ENCODE results near the gene FER.

FER gene

GRCh38 chr5:109215040-109215439 is 467.3 kb downstream of the FER start:
- no peak overlapping the region for H3K4me3 ChIP-seq (ENCODE audit: insufficient read depth, low read depth, low read length)
- no peaks in the 10 kb centered on the region for H3K36me3 ChIP-seq (ENCODE audit: control insufficient read depth, insufficient read depth, low read length)
- no peaks in the 10 kb centered on the region for H3K4me1 ChIP-seq (ENCODE audit: control insufficient read depth, insufficient read depth, low read length)
- no peaks in the 10 kb centered on the region for H3K27me3 ChIP-seq (ENCODE audit: control insufficient read depth, insufficient read depth, low read length, poor library complexity, severe bottlenecking)
- H3K9me3 ChIP-seq (ENCODE audit: control insufficient read depth, low read length): peaks cover 3% of the 10 kb centered on the region
- no peak overlapping the region for H3K27ac ChIP-seq (ENCODE audit: insufficient read depth, low read depth, low read length, poor library complexity, severe bottlenecking)
- 94 to 98% methylated on average over 3 of the region's 3 CpGs for WGBS, 2 experiments

GRCh38 chr5:109218818-109219217 is 471.1 kb downstream of the FER start:
- Histone ChIP-seq H3K27me3 (ENCODE audit: control insufficient read depth, insufficient read depth, low read length, poor library complexity, severe bottlenecking) (no peaks in the 10 kb centered on the region), H3K36me3 (ENCODE audit: control insufficient read depth, insufficient read depth, low read length) (no peaks in the 10 kb centered on the region), H3K27ac (ENCODE audit: insufficient read depth, low read depth, low read length, poor library complexity, severe bottlenecking) (no peak overlapping the region), H3K9me3 (ENCODE audit: control insufficient read depth, low read length) (peaks cover 3% of the 10 kb centered on the region), H3K4me1 (ENCODE audit: control insufficient read depth, insufficient read depth, low read length) (peaks cover 5% of the 10 kb centered on the region), H3K4me3 (ENCODE audit: insufficient read depth, low read depth, low read length) (no peak overlapping the region)
- WGBS, 2 experiments: 95 to 97% methylated on average over 4 of the region's 4 CpGs

DNA sequence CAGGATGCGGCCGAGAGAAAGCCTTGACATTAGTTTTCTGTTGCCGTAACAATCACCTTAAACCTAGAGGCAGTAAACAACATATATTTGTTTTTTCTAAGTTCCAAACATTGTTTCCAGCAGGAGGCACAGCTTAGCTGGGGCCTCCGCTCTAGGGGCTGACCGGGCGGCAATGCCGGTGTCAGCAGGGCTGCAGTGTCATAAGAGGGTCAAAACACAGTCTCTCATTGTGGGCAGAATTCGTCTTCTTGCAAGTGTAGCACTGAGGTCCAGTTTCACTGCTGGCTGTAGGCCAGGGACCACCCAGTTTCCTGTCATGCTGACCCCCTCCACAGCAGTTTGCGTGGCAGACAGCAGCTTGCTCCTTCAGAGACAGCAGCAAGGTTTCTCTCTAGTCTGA is 475.8 kb downstream of the FER start:
- WGBS, 2 experiments: 63 to 73% methylated on average over 9 of the region's 9 CpGs
- Histone ChIP-seq H3K27ac (ENCODE audit: insufficient read depth, low read depth, low read length, poor library complexity, severe bottlenecking) (no peak overlapping the region), H3K27me3 (ENCODE audit: control insufficient read depth, insufficient read depth, low read length, poor library complexity, severe bottlenecking) (no peaks in the 10 kb centered on the region), H3K4me1 (ENCODE audit: control insufficient read depth, insufficient read depth, low read length) (peaks cover 7% of the 10 kb centered on the region), H3K9me3 (ENCODE audit: control insufficient read depth, low read length) (no peaks in the 10 kb centered on the region), H3K36me3 (ENCODE audit: control insufficient read depth, insufficient read depth, low read length) (no peaks in the 10 kb centered on the region), H3K4me3 (ENCODE audit: insufficient read depth, low read depth, low read length) (no peak overlapping the region)

DNA sequence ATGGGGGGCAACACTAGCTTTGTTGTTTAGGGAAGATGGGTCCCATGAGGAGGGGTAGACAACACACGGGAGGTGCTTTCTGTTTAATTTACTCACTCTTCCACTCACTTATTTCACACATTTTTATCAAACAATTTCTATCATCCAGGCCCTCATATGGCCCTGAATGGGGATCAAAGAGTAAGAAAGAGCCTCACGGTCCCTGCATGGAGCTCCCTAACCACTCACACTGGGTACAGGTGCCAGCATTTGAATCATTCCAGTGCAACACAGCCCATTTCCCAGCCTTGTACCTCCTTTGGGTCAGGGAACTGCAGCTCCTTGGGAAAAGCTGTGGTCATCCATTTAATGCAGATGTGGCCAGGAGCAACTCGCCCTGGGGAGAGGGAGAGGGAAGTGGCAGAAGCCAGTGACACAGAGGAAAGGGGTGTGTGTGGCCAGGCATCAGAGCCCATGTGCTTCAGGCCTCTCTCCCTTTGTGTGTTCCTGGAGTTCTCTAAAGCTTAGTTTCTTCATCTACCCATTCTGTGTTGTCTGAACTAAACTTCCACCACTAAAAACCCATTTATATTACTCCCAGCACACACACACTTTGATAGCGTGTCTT is 476.7 kb downstream of the FER start:
- 93% methylated on average over 4 of the region's 4 CpGs for WGBS, 2 experiments
- no peaks in the 10 kb centered on the region for H3K9me3 ChIP-seq (ENCODE audit: control insufficient read depth, low read length)
- no peaks in the 10 kb centered on the region for H3K36me3 ChIP-seq (ENCODE audit: control insufficient read depth, insufficient read depth, low read length)

DNA sequence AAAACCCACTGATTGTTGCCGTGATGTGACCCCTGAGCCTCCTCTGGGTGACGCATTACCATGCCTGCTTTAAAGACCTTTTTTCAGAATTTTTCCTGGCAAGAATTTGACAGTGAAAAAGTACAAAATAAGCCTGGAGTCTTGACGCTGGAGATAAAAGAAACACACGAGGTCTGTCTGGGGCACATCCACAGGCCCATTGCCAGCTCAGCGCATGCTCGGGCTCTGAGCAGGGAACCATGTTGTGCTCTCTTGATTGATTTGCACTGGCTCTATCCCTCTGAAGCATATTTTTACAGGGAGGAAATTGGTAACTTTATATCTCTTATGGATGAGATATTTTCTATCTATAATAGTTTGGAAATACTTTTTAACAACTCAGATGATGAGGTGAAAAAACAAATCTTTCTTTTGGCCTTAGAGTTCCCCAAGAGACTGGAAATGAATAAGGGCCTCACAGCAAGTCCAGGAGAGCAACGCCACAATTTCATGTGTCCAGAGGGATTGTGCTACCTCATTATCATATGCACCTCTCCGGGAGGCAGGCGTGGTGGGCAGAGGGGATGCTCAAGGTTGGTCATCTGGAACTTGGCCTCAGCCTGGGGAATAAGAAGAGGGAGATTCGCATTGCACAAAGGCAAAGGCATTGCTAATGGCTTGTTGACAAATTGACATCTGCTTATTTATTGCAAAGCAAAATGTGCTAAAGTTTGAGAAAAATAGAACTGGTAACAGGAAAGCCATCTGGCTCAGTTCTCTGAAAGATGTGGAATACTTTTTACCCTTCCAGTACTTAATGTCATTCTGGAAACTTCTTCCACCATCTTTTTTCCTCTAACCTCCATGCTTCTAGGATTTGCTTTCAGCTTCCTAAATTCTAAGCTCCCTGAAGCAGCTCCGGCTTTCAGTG is 478.3 kb downstream of the FER start:
- no peaks in the 10 kb centered on the region for H3K36me3 ChIP-seq (ENCODE audit: control insufficient read depth, insufficient read depth, low read length)
- 89 to 91% methylated on average over 11 of the region's 11 CpGs for WGBS, 2 experiments
- no peaks in the 10 kb centered on the region for H3K9me3 ChIP-seq (ENCODE audit: control insufficient read depth, low read length)
- H3K4me1 ChIP-seq (ENCODE audit: control insufficient read depth, insufficient read depth, low read length): peaks cover 7% of the 10 kb centered on the region
- H3K4me3 ChIP-seq (ENCODE audit: insufficient read depth, low read depth, low read length): no peak overlapping the region
- H3K27ac ChIP-seq (ENCODE audit: insufficient read depth, low read depth, low read length, poor library complexity, severe bottlenecking): no peak overlapping the region
- H3K27me3 ChIP-seq (ENCODE audit: control insufficient read depth, insufficient read depth, low read length, poor library complexity, severe bottlenecking): no peaks in the 10 kb centered on the region

More for the DNA sequence above, 476.7 kb downstream of the FER start:
- H3K27me3 ChIP-seq (ENCODE audit: control insufficient read depth, insufficient read depth, low read length, poor library complexity, severe bottlenecking): no peaks in the 10 kb centered on the region
- no peak overlapping the region for H3K27ac ChIP-seq (ENCODE audit: insufficient read depth, low read depth, low read length, poor library complexity, severe bottlenecking)
- H3K4me1 ChIP-seq (ENCODE audit: control insufficient read depth, insufficient read depth, low read length): peaks cover 7% of the 10 kb centered on the region
- no peak overlapping the region for H3K4me3 ChIP-seq (ENCODE audit: insufficient read depth, low read depth, low read length)

DNA sequence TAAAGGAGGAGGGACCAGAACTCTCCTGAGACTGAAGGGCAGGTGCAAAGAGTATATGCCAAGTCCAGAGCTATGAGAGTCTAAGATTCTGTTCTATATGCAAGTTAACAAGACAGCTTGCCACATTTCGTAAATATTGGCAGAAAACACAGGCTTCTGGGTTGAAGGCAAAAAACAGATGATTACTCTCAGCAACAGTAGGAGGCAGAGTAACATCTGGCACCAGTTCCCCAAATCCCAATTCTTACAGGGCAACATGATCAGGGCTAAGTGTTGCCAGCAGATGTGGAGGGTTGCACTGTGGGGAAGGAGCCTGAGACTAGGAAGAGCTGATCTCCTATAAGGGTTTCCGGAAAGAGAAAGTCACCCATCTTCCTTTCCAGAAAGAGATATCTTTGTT is 482.7 kb downstream of the FER start:
- no peaks in the 10 kb centered on the region for H3K27me3 ChIP-seq (ENCODE audit: control insufficient read depth, insufficient read depth, low read length, poor library complexity, severe bottlenecking)
- no peak overlapping the region for H3K4me3 ChIP-seq (ENCODE audit: insufficient read depth, low read depth, low read length)
- H3K4me1 ChIP-seq (ENCODE audit: control insufficient read depth, insufficient read depth, low read length): no peaks in the 10 kb centered on the region
- no peak overlapping the region for H3K27ac ChIP-seq (ENCODE audit: insufficient read depth, low read depth, low read length, poor library complexity, severe bottlenecking)
- no peaks in the 10 kb centered on the region for H3K36me3 ChIP-seq (ENCODE audit: control insufficient read depth, insufficient read depth, low read length)
- 96% methylated on average over 2 of the region's 2 CpGs for WGBS, 2 experiments
- no peaks in the 10 kb centered on the region for H3K9me3 ChIP-seq (ENCODE audit: control insufficient read depth, low read length)

GRCh38 chr5:109231331-109231730 is 483.6 kb downstream of the FER start:
- Histone ChIP-seq H3K27ac (ENCODE audit: insufficient read depth, low read depth, low read length, poor library complexity, severe bottlenecking) (no peak overlapping the region), H3K36me3 (ENCODE audit: control insufficient read depth, insufficient read depth, low read length) (no peaks in the 10 kb centered on the region)
- 95 to 96% methylated on average over 2 of the region's 2 CpGs for WGBS, 2 experiments

GRCh38 chr5:109234381-109234780 is 486.7 kb downstream of the FER start:
- no peak overlapping the region for H3K27ac ChIP-seq (ENCODE audit: insufficient read depth, low read depth, low read length, poor library complexity, severe bottlenecking)
- H3K36me3 ChIP-seq (ENCODE audit: control insufficient read depth, insufficient read depth, low read length): no peaks in the 10 kb centered on the region
- no peaks in the 10 kb centered on the region for H3K27me3 ChIP-seq (ENCODE audit: control insufficient read depth, insufficient read depth, low read length, poor library complexity, severe bottlenecking)
- H3K4me3 ChIP-seq (ENCODE audit: insufficient read depth, low read depth, low read length): no peak overlapping the region
- H3K4me1 ChIP-seq (ENCODE audit: control insufficient read depth, insufficient read depth, low read length): no peaks in the 10 kb centered on the region
- no peaks in the 10 kb centered on the region for H3K9me3 ChIP-seq (ENCODE audit: control insufficient read depth, low read length)
- WGBS, 2 experiments: 90 to 94% methylated on average over 4 of the region's 4 CpGs

More at GRCh38 chr5:109231331-109231730, 483.6 kb downstream of the FER start:
- no peaks in the 10 kb centered on the region for H3K4me1 ChIP-seq (ENCODE audit: control insufficient read depth, insufficient read depth, low read length)
- H3K27me3 ChIP-seq (ENCODE audit: control insufficient read depth, insufficient read depth, low read length, poor library complexity, severe bottlenecking): no peaks in the 10 kb centered on the region
- H3K9me3 ChIP-seq (ENCODE audit: control insufficient read depth, low read length): no peaks in the 10 kb centered on the region
- H3K4me3 ChIP-seq (ENCODE audit: insufficient read depth, low read depth, low read length): no peak overlapping the region

DNA sequence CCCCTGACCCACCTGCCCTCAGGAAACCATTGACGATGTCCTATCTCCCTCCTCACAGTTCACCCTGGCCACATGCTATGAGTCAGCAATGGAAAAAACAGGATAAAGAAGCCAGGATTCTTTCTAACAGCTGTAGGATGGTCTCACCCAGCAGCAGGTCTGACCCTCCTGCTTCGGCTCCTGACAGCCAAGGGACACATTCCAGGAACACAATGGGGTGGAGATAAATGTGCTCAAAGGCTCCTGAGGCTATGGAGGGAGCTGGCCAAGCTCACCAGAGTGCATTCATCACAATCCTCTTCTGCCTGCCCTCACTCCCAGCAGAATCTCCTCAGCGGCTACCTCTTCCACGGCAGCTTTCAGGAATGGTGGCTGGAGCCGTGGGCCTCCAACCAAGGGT is 491.8 kb downstream of the FER start:
- WGBS, 2 experiments: 78 to 84% methylated on average over 5 of the region's 5 CpGs
- Histone ChIP-seq H3K27me3 (ENCODE audit: control insufficient read depth, insufficient read depth, low read length, poor library complexity, severe bottlenecking) (no peaks in the 10 kb centered on the region), H3K4me1 (ENCODE audit: control insufficient read depth, insufficient read depth, low read length) (no peaks in the 10 kb centered on the region), H3K4me3 (ENCODE audit: insufficient read depth, low read depth, low read length) (no peak overlapping the region), H3K36me3 (ENCODE audit: control insufficient read depth, insufficient read depth, low read length) (no peaks in the 10 kb centered on the region), H3K27ac (ENCODE audit: insufficient read depth, low read depth, low read length, poor library complexity, severe bottlenecking) (no peak overlapping the region), H3K9me3 (ENCODE audit: control insufficient read depth, low read length) (no peaks in the 10 kb centered on the region)

DNA sequence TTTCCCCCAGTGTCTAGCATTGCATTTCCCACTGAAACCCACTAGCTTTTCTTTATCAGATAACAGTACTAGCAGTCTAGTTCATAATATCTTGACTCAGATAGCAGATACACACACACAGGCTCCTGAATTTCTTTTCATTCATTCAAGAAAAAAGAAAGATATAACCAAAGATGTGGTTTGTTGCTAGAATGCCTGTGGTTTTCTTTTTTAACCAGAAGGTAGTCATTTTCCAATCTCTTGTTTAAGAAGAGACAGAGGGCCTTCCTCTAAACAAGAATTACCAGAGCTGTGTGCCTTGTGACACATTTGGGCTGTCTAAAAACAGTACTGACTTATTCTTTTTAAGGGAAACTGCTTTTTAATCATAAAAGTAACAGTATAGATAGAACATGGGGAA is 494.8 kb downstream of the FER start:
- no peak overlapping the region for H3K4me3 ChIP-seq (ENCODE audit: insufficient read depth, low read depth, low read length)
- H3K27ac ChIP-seq (ENCODE audit: insufficient read depth, low read depth, low read length, poor library complexity, severe bottlenecking): no peak overlapping the region
- no peaks in the 10 kb centered on the region for H3K27me3 ChIP-seq (ENCODE audit: control insufficient read depth, insufficient read depth, low read length, poor library complexity, severe bottlenecking)
- H3K4me1 ChIP-seq (ENCODE audit: control insufficient read depth, insufficient read depth, low read length): no peaks in the 10 kb centered on the region
- H3K36me3 ChIP-seq (ENCODE audit: control insufficient read depth, insufficient read depth, low read length): no peaks in the 10 kb centered on the region
- H3K9me3 ChIP-seq (ENCODE audit: control insufficient read depth, low read length): no peaks in the 10 kb centered on the region
